PC-3 (cell line): ENCODE measurements around the gene TEX11. TPM values are rescaled to one million over a fixed set of nuclear protein-coding genes. Genes with fewer than 3 reads are reported as not detected.
"Not testable (repeated sequence)": the region's sequence is repeated elsewhere in the genome, so short reads cannot be mapped to it uniquely, and the experiment has no call there.

Experiments used
- ATAC-seq: fragments of 200-7000 bp; cut with Tn5 transposase; 2 replicates; pipeline ENCODE4 v1.9.1; 2020; ENCODE audit warnings: mild to moderate bottlenecking, moderate library complexity
- BruUV-seq: library from RNA; stranded (reverse); fragments of 400-500 nt; replicated peaks from 2 replicates; lab custom pipeline; 2021; lab: Mats Ljungman, UMichigan
- CTCF ChIA-PET: fragments of 300-600 bp; sonication (Branson Sonifier 250); formaldehyde crosslinking; loops from one replicate; lab custom pipeline; 2022; ENCODE audit warnings: antibody characterized with exemption; lab: Charles Lee
- POLR2A ChIA-PET: fragments of 300-600 bp; sonication (Branson Sonifier 250); formaldehyde crosslinking; loops from one replicate; lab custom pipeline; 2022; ENCODE audit warnings: antibody characterized with exemption; ENCODE audit not compliant: unreplicated experiment; lab: Charles Lee
- DNase-seq: peaks from one replicate; pipeline ENCODE4 v3.0.0-alpha.2; 2015
- H2AFZ ChIP-seq: fragments of 300-600 bp; sonication (generic); 2 replicates; pipeline ENCODE4 v1.6.0; 2016; ENCODE audit warnings: antibody characterized with exemption, low read length
- H3F3A ChIP-seq: fragments of 300-600 bp; sonication (generic); one replicate; pipeline ENCODE4 v1.6.0; 2017; ENCODE audit warnings: antibody characterized with exemption, low read length, control low read depth, mild to moderate bottlenecking; ENCODE audit not compliant: unreplicated experiment
- H3K27ac ChIP-seq: fragments of 300-600 bp; sonication (generic); 2 replicates; pipeline ENCODE4 v1.5.1; 2016; ENCODE audit warnings: mild to moderate bottlenecking, low read length
- H3K27me3 ChIP-seq: fragments of 300-600 bp; sonication (generic); 2 replicates; pipeline ENCODE4 v1.6.1; 2016; ENCODE audit warnings: low read length, mixed read lengths
- H3K36me3 ChIP-seq: fragments of 300-600 bp; sonication (generic); 2 replicates; pipeline ENCODE4 v1.6.1; 2016; ENCODE audit warnings: low read depth, mixed run types, low read length, mixed read lengths
- H3K4me1 ChIP-seq: fragments of 300-600 bp; sonication (generic); 2 replicates; pipeline ENCODE4 v1.5.1; 2016; ENCODE audit warnings: low read length; ENCODE audit not compliant: insufficient read depth
- H3K4me2 ChIP-seq: fragments of 300-600 bp; sonication (generic); 2 replicates; pipeline ENCODE4 v1.6.0; 2016; ENCODE audit warnings: low read length
- H3K4me3 ChIP-seq: fragments of 300-600 bp; sonication (generic); 2 replicates; pipeline ENCODE4 v1.5.1; 2016; ENCODE audit warnings: mild to moderate bottlenecking, low read length, mixed read lengths
- H3K79me2 ChIP-seq: fragments of 300-600 bp; sonication (generic); 2 replicates; pipeline ENCODE4 v1.6.1; 2017; ENCODE audit warnings: low read length, mixed read lengths
- H3K9ac ChIP-seq: fragments of 300-600 bp; sonication (generic); 2 replicates; pipeline ENCODE4 v1.6.0; 2016; ENCODE audit warnings: mild to moderate bottlenecking, low read length
- H3K9me2 ChIP-seq: fragments of 300-600 bp; sonication (generic); replicated peaks from 2 replicates; pipeline ENCODE4 v1.6.1; 2016; ENCODE audit warnings: mixed run types, low read length, mixed read lengths
- H3K9me3 ChIP-seq: fragments of 300-600 bp; sonication (generic); 2 replicates; pipeline ENCODE4 v1.6.1; 2016; ENCODE audit warnings: low read length, mixed read lengths
- H4K20me1 ChIP-seq: fragments of 300-600 bp; sonication (generic); 2 replicates; pipeline ENCODE4 v1.6.1; 2016; ENCODE audit warnings: low read length, mixed read lengths
- EZH2 ChIP-seq: fragments of 300-600 bp; sonication (generic); IDR thresholded peaks from one replicate; pipeline ENCODE4 v1.6.1; 2017; ENCODE audit warnings: antibody characterized with exemption, mild to moderate bottlenecking, low read length; ENCODE audit not compliant: unreplicated experiment
- EZH2phosphoT487 ChIP-seq: fragments of 300-600 bp; sonication (generic); IDR thresholded peaks from 2 replicates; pipeline ENCODE4 v1.6.1; 2018; ENCODE audit warnings: mild to moderate bottlenecking, antibody characterized with exemption, low read length, borderline replicate concordance
- intact Hi-C: fragments of 100-400 bp; cut with micrococcal nuclease; formaldehyde crosslinking; loops from 2 replicates; pipeline ENCODE4 v1.9.0; 2023
- total RNA-seq: library from RNA; depleted of rRNA; stranded (reverse); fragments of >200 nt; gene quantifications from 2 replicates; pipeline ENCODE4 v1.2.3, GENCODE V29; 2014
- TF ChIP-seq, protein P1 (sequence below): fragments of 300-600 bp; sonication (generic); conservative IDR thresholded peaks from 2 replicates; pipeline ENCODE4 v1.5.1; 2017; ENCODE audit warnings: antibody characterized with exemption, low read depth, mild to moderate bottlenecking, low read length

Gene TEX11
- total RNA-seq, 1 experiment from 2014 or later, result not detected

DNA sequence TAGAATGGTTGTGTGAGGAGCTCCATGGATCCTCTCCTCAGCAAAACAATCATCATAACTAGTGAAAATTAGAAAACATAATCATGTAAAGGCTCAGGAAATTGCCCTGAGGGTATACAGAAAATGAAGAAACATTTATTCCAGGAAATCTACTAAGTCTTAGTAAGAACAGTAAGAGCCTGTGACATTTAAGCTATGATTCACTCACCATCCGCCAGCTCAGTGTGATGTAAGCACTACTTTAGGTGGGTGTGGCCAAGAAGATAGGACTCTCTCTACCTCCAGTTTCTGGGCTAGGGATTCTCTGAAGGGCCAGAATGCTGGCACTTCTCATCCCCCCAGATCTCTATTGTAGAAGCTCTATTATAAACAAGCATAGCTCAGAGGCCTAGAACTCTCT lies 316.4 kb downstream of the TEX11 start:
- Histone ChIP-seq H3K27me3 (no peaks in the 10 kb centered on the region), H3K36me3 (no peaks in the 10 kb centered on the region), H3K4me3 (no peak overlapping the region), H4K20me1 (no peaks in the 10 kb centered on the region), H3K9ac (no peak overlapping the region), H3F3A (no peaks in the 10 kb centered on the region), H3K9me3 (no peaks in the 10 kb centered on the region), H3K9me2 (no peaks in the 10 kb centered on the region), H3K79me2 (no peaks in the 10 kb centered on the region), H2AFZ (no peak overlapping the region), H3K4me1 (peaks cover 12% of the 10 kb centered on the region), H3K4me2 (no peak overlapping the region), H3K27ac (no peak overlapping the region)
- ATAC-seq (peak; percentile 94), DNase-seq (peak; percentile 88)
- POLR2A ChIA-PET, result no interaction called here
- intact Hi-C loops, result no loop called here
- TF ChIP-seq EZH2phosphoT487 (no peak), EZH2 (no peak)
- TF ChIP-seq, protein P1, sequence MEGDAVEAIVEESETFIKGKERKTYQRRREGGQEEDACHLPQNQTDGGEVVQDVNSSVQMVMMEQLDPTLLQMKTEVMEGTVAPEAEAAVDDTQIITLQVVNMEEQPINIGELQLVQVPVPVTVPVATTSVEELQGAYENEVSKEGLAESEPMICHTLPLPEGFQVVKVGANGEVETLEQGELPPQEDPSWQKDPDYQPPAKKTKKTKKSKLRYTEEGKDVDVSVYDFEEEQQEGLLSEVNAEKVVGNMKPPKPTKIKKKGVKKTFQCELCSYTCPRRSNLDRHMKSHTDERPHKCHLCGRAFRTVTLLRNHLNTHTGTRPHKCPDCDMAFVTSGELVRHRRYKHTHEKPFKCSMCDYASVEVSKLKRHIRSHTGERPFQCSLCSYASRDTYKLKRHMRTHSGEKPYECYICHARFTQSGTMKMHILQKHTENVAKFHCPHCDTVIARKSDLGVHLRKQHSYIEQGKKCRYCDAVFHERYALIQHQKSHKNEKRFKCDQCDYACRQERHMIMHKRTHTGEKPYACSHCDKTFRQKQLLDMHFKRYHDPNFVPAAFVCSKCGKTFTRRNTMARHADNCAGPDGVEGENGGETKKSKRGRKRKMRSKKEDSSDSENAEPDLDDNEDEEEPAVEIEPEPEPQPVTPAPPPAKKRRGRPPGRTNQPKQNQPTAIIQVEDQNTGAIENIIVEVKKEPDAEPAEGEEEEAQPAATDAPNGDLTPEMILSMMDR, result no peak
- no TSS peak for BruUV-seq
- CTCF ChIA-PET, result no interaction called here

DNA sequence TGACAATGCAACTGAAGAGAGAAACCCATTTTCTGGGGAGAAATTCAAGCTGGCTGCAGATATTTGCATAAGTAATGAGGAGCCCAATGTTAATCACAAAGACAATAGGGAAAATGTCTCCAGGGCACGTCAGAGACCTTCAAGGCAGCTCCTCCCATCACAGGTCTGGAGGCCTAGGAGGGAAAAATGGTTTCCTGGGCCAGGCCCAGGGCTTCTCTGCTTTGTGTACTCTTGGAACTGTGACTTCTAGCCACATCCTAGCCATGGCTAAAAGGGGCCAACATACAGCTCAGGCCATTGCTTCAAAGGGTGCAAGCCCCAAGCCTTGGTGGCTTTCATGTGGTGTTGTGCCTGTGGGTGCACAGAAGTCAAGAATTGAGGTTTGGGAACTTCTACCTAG lies 321.4 kb downstream of the TEX11 start:
- H3K79me2 ChIP-seq, H3K4me1 ChIP-seq, H3K27me3 ChIP-seq, H3K4me3 ChIP-seq, H3K9me3 ChIP-seq, CTCF ChIA-PET, ATAC-seq, intact Hi-C loops, BruUV-seq, H3K9me2 ChIP-seq, H3K9ac ChIP-seq, H4K20me1 ChIP-seq, DNase-seq, H3K36me3 ChIP-seq, POLR2A ChIA-PET, H3F3A ChIP-seq, H3K4me2 ChIP-seq, H3K27ac ChIP-seq, H2AFZ ChIP-seq: not testable (repeated sequence)

DNA sequence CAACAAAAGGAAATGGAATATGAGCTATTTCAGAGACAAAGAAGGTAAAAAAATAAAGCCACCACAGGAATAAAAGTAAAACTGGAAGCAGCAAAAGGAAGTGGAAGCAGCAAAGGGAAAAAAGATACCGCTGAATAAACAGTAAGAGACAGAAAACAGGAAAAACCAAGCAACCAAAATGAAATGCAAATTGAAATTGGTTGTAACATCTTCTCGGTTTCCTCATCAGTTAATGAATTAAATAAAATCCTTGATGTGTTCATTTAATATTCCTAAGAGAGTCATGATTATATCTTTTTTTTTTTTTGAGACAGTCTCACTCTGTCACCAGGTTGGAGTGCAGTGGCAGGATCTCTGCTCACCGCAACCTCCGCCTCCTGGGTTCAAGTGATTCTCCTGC lies 331.1 kb downstream of the TEX11 start:
- POLR2A ChIA-PET, result no interaction called here
- intact Hi-C loops, result no loop called here
- Histone ChIP-seq H4K20me1 (no peaks in the 10 kb centered on the region), H3K79me2 (no peaks in the 10 kb centered on the region), H3K4me2 (no peak overlapping the region), H3K36me3 (no peaks in the 10 kb centered on the region), H3K9me3 (no peaks in the 10 kb centered on the region), H3K27ac (no peak overlapping the region), H2AFZ (no peak overlapping the region), H3K9me2 (no peaks in the 10 kb centered on the region), H3F3A (no peaks in the 10 kb centered on the region), H3K27me3 (no peaks in the 10 kb centered on the region), H3K4me3 (no peak overlapping the region), H3K4me1 (no peaks in the 10 kb centered on the region), H3K9ac (no peak overlapping the region)
- no peak for DNase-seq
- TF ChIP-seq EZH2, result no peak
- TF ChIP-seq, protein P1, result no peak
- TF ChIP-seq EZH2phosphoT487, result no peak
- CTCF ChIA-PET, result no interaction called here
- no TSS peak for BruUV-seq
- ATAC-seq, result no peak

DNA sequence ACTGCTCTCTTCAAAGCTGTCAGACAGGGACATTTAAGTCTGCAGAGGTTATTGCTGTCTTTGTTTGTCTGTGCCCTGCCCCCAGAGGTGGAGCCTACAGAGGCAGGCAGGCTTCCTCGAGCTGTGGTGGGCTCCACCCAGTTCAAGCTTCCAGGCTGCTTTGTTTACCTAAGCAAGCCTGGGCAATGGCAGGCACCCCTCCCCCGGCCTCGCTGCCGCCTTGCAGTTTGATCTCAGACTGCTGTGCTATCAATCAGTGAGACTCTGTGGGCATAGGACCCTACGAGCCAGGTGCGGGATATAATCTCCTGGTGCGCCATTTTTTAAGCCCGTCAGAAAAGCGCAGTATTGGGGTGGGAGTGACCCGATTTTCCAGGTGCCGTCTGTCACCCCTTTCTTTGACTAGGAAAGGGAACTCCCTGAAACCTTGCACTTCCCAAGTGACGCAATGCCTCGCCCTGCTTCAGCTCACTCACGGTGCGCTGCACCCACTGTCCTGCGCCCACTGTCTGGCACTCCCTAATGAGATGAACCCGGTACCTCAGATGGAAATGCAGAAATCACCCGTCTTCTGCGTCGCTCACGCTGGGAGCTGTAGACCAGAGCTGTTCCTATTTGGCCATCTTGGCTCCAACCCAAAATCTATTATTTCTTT lies 338.5 kb downstream of the TEX11 start:
- H3K9me3 ChIP-seq, H3K9me2 ChIP-seq, H3K4me1 ChIP-seq, H3K4me3 ChIP-seq, H3F3A ChIP-seq, H3K27ac ChIP-seq, DNase-seq, H3K4me2 ChIP-seq, ATAC-seq, CTCF ChIA-PET, POLR2A ChIA-PET, H3K79me2 ChIP-seq, H3K27me3 ChIP-seq, H3K36me3 ChIP-seq, H3K9ac ChIP-seq, BruUV-seq, intact Hi-C loops, H2AFZ ChIP-seq, H4K20me1 ChIP-seq: not testable (repeated sequence)
